HepG2 (cell line): ENCODE results near the gene CMKLR1. TPM values are rescaled to one million over a fixed set of nuclear protein-coding genes. Genes with fewer than 3 reads are reported as not detected.

Experiments
- ATAC-seq: fragments of 200-7000 bp; cut with Tn5 transposase; 3 replicates; pipeline ENCODE4 v1.9.1; 2020; ENCODE audit warnings: mild to moderate bottlenecking, moderate library complexity
- BruUV-seq: library from RNA; stranded (reverse); fragments of 400-500 nt; replicated peaks from 2 replicates; lab custom pipeline; 2021; lab: Mats Ljungman, UMichigan
- CTCF ChIA-PET: fragments of 300-600 bp; formaldehyde crosslinking; extraction: SDS; loops from one replicate; lab custom pipeline; 2021; ENCODE audit warnings: low total read pairs, inconsistent platforms, low intra/inter-chr PET ratio; lab: Yijun Ruan, JAX
- POLR2A ChIA-PET: fragments of 350-600 bp; sonication (Branson Sonifier 250); formaldehyde crosslinking; loops from one replicate; lab custom pipeline; 2020; ENCODE audit warnings: antibody characterized with exemption, inconsistent platforms; lab: Yijun Ruan, JAX
- DNase-seq: peaks from one replicate; pipeline ENCODE4 v3.0.0-alpha.2; 2015; ENCODE audit warnings: low spot score
- FAIRE-seq: peaks from 3 replicates; lab custom pipeline; 2011; peaks lifted over from hg19 to GRCh38; lab: Jason Lieb, UNC
- H2AFZ ChIP-seq: one replicate; pipeline ENCODE4 v1.6.1; 2011; ENCODE audit warnings: low read length, inconsistent platforms
- H3K27ac ChIP-seq: fragments of 300-600 bp; 3 replicates; pipeline ENCODE4 v1.8.0; 2011; ENCODE audit warnings: mixed run types, mild to moderate bottlenecking, mixed read lengths, low read length, inconsistent platforms; ENCODE audit not compliant: insufficient read depth; ENCODE audit errors: extremely low read length
- H3K27me3 ChIP-seq, 2 experiments: fragments of 200-600 bp in 1 of 2; 2 replicates in 1 of 2; 3 replicates in 1 of 2; pipeline versions ENCODE4 v1.6.0 to v1.8.0; 2011; ENCODE audit warnings: low read length in 2 of 2, mild to moderate bottlenecking in 2 of 2, moderate library complexity in 2 of 2, inconsistent platforms in 1 of 2; ENCODE audit not compliant: insufficient read depth in 2 of 2, control insufficient read depth in 1 of 2
- H3K36me3 ChIP-seq, 2 experiments: fragments of 200-600 bp in 1 of 2; replicated peaks in 1 of 2; 2 replicates in 1 of 2; 3 replicates in 1 of 2; pipeline versions ENCODE4 v1.5.1 to v1.8.0; 2011; ENCODE audit warnings: low read length in 2 of 2, inconsistent platforms in 1 of 2; ENCODE audit not compliant: insufficient read depth in 2 of 2, control insufficient read depth in 1 of 2
- H3K4me1 ChIP-seq: 2 replicates; pipeline ENCODE4 v1.5.1; 2012; ENCODE audit warnings: low read length, inconsistent platforms; ENCODE audit not compliant: insufficient read depth
- H3K4me2 ChIP-seq: 2 replicates; pipeline ENCODE4 v1.6.0; 2011; ENCODE audit warnings: low read depth, low read length, inconsistent platforms
- H3K4me3 ChIP-seq, 3 experiments: fragments of 200-600 bp in 1 of 3; sonication (generic), shearing (Covaris generic) in 1 of 3; replicated peaks in 1 of 3; 2 replicates each; pipeline ENCODE4 v1.5.1; 2011 to 2016; ENCODE audit warnings: low read length in 3 of 3, inconsistent platforms in 2 of 3, low read depth in 2 of 3, mild to moderate bottlenecking in 2 of 3, control low read depth in 1 of 3, mixed read lengths in 1 of 3; ENCODE audit not compliant: insufficient read depth in 1 of 3
- H3K79me2 ChIP-seq: one replicate; pipeline ENCODE4 v1.6.1; 2011; ENCODE audit warnings: low read length, inconsistent platforms; ENCODE audit not compliant: insufficient read depth
- H3K9ac ChIP-seq: 2 replicates; pipeline ENCODE4 v1.6.0; 2011; ENCODE audit warnings: mild to moderate bottlenecking, low read depth, low read length, inconsistent platforms; ENCODE audit not compliant: insufficient read depth
- H3K9me3 ChIP-seq: 2 replicates; pipeline ENCODE4 v1.5.1; 2012; ENCODE audit warnings: mild to moderate bottlenecking, low read length
- H4K20me1 ChIP-seq: 2 replicates; pipeline ENCODE4 v1.6.0; 2011; ENCODE audit warnings: inconsistent platforms, mild to moderate bottlenecking, low read length, moderate library complexity; ENCODE audit not compliant: insufficient read depth
- CSRNP1 ChIP-seq: sonication (generic); formaldehyde crosslinking; IDR thresholded peaks from 2 replicates; pipeline ENCODE4 v1.8.1; 2023; ENCODE audit warnings: mild to moderate bottlenecking, missing genetic modification reagents
- KDM3A ChIP-seq: IDR thresholded peaks from 2 replicates; pipeline ENCODE4 v1.6.1; 2018; ENCODE audit warnings: low read depth, missing compliant biosample characterization
- KDM5A ChIP-seq: fragments of 200-600 bp; sonication (generic); IDR thresholded peaks from 2 replicates; pipeline ENCODE4 v1.7.0; 2018; ENCODE audit warnings: antibody characterized with exemption, mild to moderate bottlenecking, low read length, borderline replicate concordance
- PTBP1 ChIP-seq: fragments of 200-400 bp; formaldehyde crosslinking; IDR thresholded peaks from 2 replicates; pipeline ENCODE4 v1.6.1; 2018; ENCODE audit warnings: low read length, low read depth; ENCODE audit not compliant: poor library complexity, severe bottlenecking
- RBAK ChIP-seq: sonication (generic); formaldehyde crosslinking; IDR thresholded peaks from 2 replicates; pipeline ENCODE4 v1.5.1; 2020; ENCODE audit warnings: mild to moderate bottlenecking, missing genetic modification reagents
- SP2 ChIP-seq: sonication (generic); formaldehyde crosslinking; IDR thresholded peaks from 2 replicates; pipeline ENCODE4 v1.5.1; 2020; ENCODE audit warnings: mild to moderate bottlenecking, missing genetic modification reagents
- SP4 ChIP-seq: sonication (generic); formaldehyde crosslinking; IDR thresholded peaks from 2 replicates; pipeline ENCODE4 v1.8.1; 2023; ENCODE audit warnings: mild to moderate bottlenecking, missing genetic modification reagents
- TARDBP ChIP-seq: sonication (generic); formaldehyde crosslinking; IDR thresholded peaks from 2 replicates; pipeline ENCODE4 v1.8.0; 2022; ENCODE audit warnings: mild to moderate bottlenecking, missing genetic modification reagents
- ZBTB43 ChIP-seq: sonication (generic); formaldehyde crosslinking; conservative IDR thresholded peaks from 2 replicates; pipeline ENCODE4 v1.4.0; 2020; ENCODE audit warnings: missing genetic modification reagents
- ZNF232 ChIP-seq: sonication (generic); formaldehyde crosslinking; IDR thresholded peaks from 2 replicates; pipeline ENCODE4 v1.4.0; 2020; ENCODE audit warnings: missing genetic modification reagents, borderline replicate concordance
- ZNF292 ChIP-seq: sonication (generic); formaldehyde crosslinking; IDR thresholded peaks from 2 replicates; pipeline ENCODE4 v1.8.1; 2022; ENCODE audit warnings: mild to moderate bottlenecking, low read depth, missing genetic modification reagents, borderline replicate concordance
- ZNF335 ChIP-seq: sonication (generic); formaldehyde crosslinking; IDR thresholded peaks from 2 replicates; pipeline ENCODE4 v1.4.0; 2020; ENCODE audit warnings: missing genetic modification reagents
- ZNF772 ChIP-seq: sonication (generic); formaldehyde crosslinking; IDR thresholded peaks from 2 replicates; pipeline ENCODE4 v1.5.0; 2020; ENCODE audit warnings: mild to moderate bottlenecking, missing genetic modification reagents
- ZNF781 ChIP-seq: sonication (generic); formaldehyde crosslinking; IDR thresholded peaks from 2 replicates; pipeline ENCODE4 v1.5.1; 2020; ENCODE audit warnings: borderline replicate concordance, mild to moderate bottlenecking, missing genetic modification reagents; ENCODE audit errors: not compliant biosample characterization
- ZNF792 ChIP-seq: IDR thresholded peaks from 2 replicates; pipeline ENCODE4 v1.6.1; 2016
- ZZZ3 ChIP-seq: sonication (generic); formaldehyde crosslinking; IDR thresholded peaks from 2 replicates; pipeline ENCODE4 v1.4.0; 2020; ENCODE audit warnings: missing genetic modification reagents, mild to moderate bottlenecking, borderline replicate concordance
- WGBS: methylation state at CpG from one replicate; pipeline ENCODE4 v1.1.6; 2017; ENCODE audit warnings: low lambda C conversion rate; 5-methylcytosine and 5-hydroxymethylcytosine counted together
- in situ Hi-C: cut with HindIII; loops from 2 replicates; pipeline ENCODE4 v1.10.0; 2017; ENCODE audit warnings: low pct_unique_long_range_greater_than_20kb; ENCODE audit not compliant: extremely low pct_ligation_motif_present
- intact Hi-C: fragments of 100-400 bp; cut with micrococcal nuclease; formaldehyde crosslinking; loops from one replicate; pipeline ENCODE4 v1.10.0; 2022; ENCODE audit not compliant: unreplicated experiment
- polyA plus RNA-seq, 8 experiments: library from polyadenylated mRNA; depleted of rRNA in 3 of 8; stranded (reverse) in 7 of 8; unstranded in 1 of 8; fragments of >200 nt; fragmentation: Illumina TruSeq in 4 of 8; extraction: Trizol in 4 of 8; gene quantifications; 2 replicates each; pipeline versions ENCODE4 v1.2.1 to v1.2.3, GENCODE V29; 2011 to 2016; ENCODE audit warnings: low read depth in 4 of 8, missing spikeins in 1 of 8, mixed read lengths in 1 of 8; ENCODE audit not compliant: insufficient read depth in 1 of 8
- total RNA-seq, 5 experiments: library from RNA; depleted of rRNA; stranded (reverse); fragments of >200 nt; fragmentation: Illumina TruSeq; extraction: Trizol; gene quantifications; 2 replicates each; pipeline ENCODE4 v1.2.3, GENCODE V29; 2016; ENCODE audit warnings: low read depth in 1 of 5
- TF ChIP-seq, protein P1 (sequence below): sonication (generic); formaldehyde crosslinking; IDR thresholded peaks from 2 replicates; pipeline ENCODE4 v1.5.1; 2020; ENCODE audit warnings: missing genetic modification reagents, mild to moderate bottlenecking, borderline replicate concordance

The CMKLR1 gene
- total and polyA plus RNA-seq, 2 of the 13 experiments (the other 11 are each of a cell fraction or from before 2014, with no cell fraction given) = not detected

DNA sequence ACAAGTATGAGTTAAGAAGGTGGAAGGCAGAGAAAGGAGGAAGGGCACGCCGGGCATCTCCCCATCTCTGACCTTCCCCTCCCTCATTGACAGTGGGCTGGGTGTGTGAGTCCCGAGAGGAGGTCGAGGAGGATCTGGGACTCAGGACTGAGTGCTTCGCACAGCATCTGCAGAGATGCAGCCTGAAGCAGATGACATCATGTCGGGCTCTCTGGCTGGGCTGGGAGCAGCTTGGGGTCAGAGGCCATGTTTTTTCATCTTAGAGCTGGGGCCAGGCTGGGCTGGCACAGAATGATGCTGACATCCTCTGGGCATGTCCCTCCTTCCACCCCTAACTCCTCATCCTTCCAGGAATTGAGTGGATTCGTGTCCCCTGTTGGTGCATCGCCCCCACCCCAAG is 43.5 kb downstream of the CMKLR1 start:
- in situ Hi-C loops = loop anchor here (5.0 kb wide), 1 partner anchor 162 kb away; no protein-coding TSS in a partner anchor
- FAIRE-seq = no peak
- no peak for ATAC-seq
- Histone ChIP-seq H4K20me1 (no peaks in the 10 kb centered on the region), H3K36me3 (no peaks in the 10 kb centered on the region), H3K4me3 (no peak overlapping the region), H3K4me1 (no peaks in the 10 kb centered on the region), H3K4me2 (no peak overlapping the region), H3K9me3 (no peaks in the 10 kb centered on the region), H3K9ac (no peak overlapping the region), H3K27ac (no peak overlapping the region), H3K79me2 (no peaks in the 10 kb centered on the region), H2AFZ (no peak overlapping the region), H3K27me3 (peaks cover 1 to 7% of the 10 kb centered on the region in 2 experiments; a peak in 2 of 5 replicates)
- no TSS peak for BruUV-seq
- 0% methylated on average over 6 of the region's 8 CpGs for WGBS
- DNase-seq = no peak
- intact Hi-C loops = no loop called here
- POLR2A ChIA-PET = no interaction called here
- CTCF ChIA-PET = no interaction called here
- no peak for TF ChIP-seq ZNF232 (CRISPR knock-in tag)
- TF ChIP-seq KDM5A = no peak
- TF ChIP-seq TARDBP (CRISPR knock-in tag) = no peak
- TF ChIP-seq ZNF792 (CRISPR knock-in tag) = no peak
- TF ChIP-seq, protein P1, sequence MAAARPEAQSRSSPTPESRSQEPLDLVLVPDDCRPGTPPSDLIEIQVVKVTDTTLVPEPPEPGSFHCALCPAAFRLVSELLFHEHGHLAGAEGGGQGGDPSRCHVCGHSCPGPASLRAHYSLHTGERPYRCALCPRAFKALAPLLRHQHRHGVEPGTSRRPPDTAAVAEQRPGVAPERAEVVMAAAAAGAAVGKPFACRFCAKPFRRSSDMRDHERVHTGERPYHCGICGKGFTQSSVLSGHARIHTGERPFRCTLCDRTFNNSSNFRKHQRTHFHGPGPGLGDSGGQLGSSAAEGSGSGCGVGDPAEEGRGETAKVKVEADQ (CRISPR knock-in tag) = no peak
- no peak for TF ChIP-seq SP4 (CRISPR knock-in tag)
- TF ChIP-seq ZNF292 = no peak
- no peak for TF ChIP-seq ZBTB43 (CRISPR knock-in tag)
- no peak for TF ChIP-seq KDM3A (CRISPR knock-in tag)
- no peak for TF ChIP-seq ZNF781 (CRISPR knock-in tag)
- TF ChIP-seq ZZZ3 = no peak
- TF ChIP-seq ZNF335 = no peak
- no peak for TF ChIP-seq RBAK
- no peak for TF ChIP-seq SP2 (CRISPR knock-in tag)
- TF ChIP-seq PTBP1 = no peak
- no peak for TF ChIP-seq ZNF772
- TF ChIP-seq CSRNP1 (CRISPR knock-in tag) = no peak
- TF ChIP-seq, all 625 proteins: peak for 0
